Midbrain (tissue), 1 donor: ENCODE results near the gene ADA.
A peak's percentile ranks its signal among the peaks of the same experiment; 100 is the strongest.
"Not testable (repeated sequence)": the region's sequence is repeated elsewhere in the genome, so short reads cannot be mapped to it uniquely, and the experiment has no call there.

ENCODE experiments used
- DNase-seq: peaks from one replicate; lab custom pipeline; 2025; lab: John Stamatoyannopoulos, UW

ADA gene

GRCh38 chr20:44651684-44652423 lies at the start of gene ADA:
TSS of gene ADA (minus strand) at chr20:44651699. CDS start at chr20:44651607, 92 bp downstream.
- DNase-seq: peak; percentile 41

DNA sequence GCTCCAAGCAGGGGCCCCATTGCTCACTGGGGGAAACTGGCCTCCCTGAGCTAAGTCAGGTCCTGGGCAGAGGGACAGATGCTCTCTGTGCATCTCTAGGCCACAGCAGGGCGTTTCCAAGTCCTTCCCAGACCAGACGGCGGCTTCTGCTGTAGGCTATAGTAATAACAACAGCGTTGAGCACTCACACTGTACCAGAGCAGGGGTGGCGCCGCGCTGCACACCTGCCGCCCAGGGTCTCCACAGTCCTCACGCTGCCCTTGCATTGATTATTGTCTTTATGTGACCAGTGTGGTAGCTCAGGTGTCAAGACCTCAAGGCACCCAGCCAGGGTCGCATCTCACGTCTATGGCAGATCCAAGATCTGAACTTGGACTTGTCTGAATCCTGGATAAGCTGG lies 48.8 kb upstream of the ADA start:
- DNase-seq: no peak

GRCh38 chr20:44698351-44698750 lies 46.9 kb upstream of the ADA start:
- DNase-seq: no peak

DNA sequence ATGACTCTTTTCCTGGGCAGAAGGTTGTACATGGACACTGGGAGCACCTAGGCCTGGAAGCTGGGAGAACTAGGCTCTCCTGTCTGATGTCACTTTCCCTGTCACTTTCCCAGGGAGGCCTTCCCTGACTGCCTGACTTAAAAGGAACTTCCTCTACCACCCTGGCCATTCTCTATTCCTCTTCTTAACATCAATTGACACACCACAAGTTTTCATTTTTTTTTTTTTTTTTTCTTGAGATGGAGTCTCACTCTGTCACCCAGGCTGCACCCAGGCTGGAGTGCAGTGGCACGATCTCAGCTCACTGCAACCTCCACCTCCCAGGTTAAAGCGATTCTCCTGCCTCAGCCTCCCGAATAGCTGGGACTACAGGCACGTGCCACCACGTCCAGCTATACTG lies 45.5 kb upstream of the ADA start:
- not testable (repeated sequence) for DNase-seq

- DNase-seq: no peak
Observed at GRCh38 chr20:44696315-44696714, 44.8 kb upstream of the ADA start.

DNA sequence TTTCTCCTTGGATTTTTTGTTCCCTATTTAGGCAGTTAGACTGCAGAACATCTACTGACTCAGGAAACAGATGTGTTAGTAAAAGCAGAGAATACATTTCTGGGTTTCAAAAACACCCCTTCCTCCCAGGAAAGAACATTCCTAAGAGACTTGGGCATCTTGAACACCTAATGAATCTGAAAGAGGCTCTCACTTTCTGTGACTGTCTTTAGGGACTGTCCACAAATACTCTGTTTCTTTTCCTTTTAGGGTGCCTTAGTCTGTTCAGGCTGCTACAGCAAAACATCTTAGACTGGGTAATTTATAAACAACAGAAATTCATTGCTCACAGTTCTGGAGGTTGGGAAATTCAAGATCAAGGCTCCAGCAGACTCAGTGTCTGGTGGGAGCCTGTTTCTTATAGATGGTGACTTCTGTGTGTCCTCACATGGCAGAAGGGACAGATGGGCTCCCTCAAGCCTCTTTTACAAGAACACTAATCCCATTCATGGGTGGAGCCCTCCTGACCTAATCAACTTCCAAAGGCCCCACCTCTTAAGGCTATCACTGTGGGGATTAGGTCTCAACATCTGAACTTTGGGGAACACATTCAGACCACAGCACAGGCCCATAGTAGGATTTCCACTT lies 44.3 kb upstream of the ADA start:
- no peak for DNase-seq

DNA sequence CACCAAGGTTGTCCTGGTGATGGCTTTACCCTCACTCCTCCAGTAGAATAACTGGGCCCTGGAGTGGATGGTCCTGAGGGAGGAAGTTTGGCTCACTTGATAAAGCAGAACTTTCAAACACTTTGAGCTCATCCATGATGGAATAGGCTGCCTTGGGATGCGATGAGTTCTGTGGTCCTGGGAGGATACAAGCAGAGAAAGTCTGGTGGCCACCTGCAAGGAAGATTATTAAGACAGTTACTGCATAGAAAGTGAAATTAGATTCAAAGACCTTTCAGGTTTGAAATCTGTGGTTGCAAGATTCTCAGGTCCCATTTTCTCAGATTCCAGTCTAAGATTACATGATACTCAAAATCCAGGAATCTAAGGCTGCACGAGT lies 43.8 kb upstream of the ADA start:
- DNase-seq: no peak

DNA sequence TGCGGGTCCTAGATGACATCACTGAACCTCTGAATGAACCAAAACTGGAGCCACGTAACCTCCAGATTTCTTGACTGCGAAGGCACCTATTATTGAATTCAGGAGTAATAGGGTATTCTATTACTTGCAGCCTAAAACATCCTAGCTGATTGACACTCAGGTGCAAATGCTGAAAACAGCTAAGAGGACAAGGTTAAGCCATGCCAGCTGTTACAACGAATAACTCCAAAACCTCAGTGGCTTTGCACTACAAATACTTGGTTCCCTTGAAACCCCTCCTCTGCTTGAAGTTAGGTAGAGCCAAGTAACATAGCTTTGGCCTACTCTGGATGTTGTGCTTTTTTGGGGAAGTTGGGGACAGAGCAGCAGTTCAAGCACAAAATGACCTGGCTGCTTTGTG lies 42.7 kb upstream of the ADA start:
- no peak for DNase-seq

DNA sequence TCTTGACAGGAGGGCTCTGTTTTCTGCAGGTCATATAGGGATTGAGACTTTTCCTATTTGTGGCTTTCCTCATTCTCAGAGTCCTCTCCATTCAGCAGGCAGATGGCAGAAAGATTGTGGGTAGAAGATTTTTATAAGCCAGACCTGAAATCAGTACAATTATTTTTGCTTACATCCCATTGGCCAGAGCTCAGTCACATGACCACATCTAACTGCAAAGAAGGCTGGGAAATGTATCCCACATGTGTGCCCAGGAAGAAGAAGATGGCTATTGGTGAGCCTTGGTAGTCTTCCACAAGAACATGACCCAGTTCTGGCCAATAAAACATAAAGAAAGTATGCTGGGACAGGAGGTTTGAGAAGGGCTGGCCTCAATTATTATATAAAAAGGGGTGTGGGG lies 42.1 kb upstream of the ADA start:
- DNase-seq: no peak

GRCh38 chr20:44692932-44693480 lies 41.5 kb upstream of the ADA start:
- DNase-seq: no peak

DNA sequence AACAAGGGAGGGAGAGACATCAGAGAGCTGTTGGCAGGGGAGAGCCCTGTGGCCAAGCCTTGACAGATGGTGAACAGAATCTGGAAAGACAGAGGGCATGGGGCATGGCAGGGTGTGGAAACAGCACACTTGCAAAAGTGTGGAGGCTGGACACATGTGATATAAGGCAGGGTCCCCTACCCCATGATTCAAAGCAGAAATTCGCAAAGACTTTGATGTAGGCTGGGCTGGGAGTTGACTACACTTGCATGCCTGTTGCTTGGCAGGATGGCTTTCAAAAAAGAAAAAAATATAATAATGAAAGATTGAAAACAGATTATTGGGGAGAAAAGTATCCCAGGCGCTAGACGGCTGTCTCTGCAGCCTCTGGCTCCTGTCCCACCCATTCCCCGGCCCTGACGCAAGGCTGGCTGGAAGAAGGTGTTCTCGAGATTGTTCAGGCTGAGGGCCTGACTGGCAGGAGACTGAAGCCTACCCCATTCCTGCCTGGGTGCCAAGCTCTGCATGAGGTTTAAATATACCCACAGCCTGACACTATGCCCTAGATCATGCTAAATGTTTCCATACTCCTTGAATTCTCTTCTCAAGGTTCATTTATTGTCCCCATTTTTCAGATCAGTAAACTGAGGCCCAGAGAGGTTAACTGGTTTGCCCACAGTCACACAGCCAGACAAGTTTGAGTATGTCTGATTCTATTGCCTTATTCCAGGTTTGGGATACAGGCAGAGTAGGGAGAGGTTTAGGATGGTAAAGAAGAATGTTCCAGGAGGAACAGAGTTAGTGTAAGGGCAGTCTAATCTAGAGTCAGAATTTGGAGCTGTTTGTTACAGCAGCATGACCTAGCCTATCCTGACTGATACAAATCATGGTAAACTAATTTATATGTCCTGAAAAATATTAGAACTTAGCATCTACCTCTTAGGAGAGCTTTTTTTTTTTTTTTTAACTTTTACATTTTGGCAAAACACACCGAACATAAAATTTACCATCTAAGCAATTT lies 40.2 kb upstream of the ADA start:
- no peak for DNase-seq

DNA sequence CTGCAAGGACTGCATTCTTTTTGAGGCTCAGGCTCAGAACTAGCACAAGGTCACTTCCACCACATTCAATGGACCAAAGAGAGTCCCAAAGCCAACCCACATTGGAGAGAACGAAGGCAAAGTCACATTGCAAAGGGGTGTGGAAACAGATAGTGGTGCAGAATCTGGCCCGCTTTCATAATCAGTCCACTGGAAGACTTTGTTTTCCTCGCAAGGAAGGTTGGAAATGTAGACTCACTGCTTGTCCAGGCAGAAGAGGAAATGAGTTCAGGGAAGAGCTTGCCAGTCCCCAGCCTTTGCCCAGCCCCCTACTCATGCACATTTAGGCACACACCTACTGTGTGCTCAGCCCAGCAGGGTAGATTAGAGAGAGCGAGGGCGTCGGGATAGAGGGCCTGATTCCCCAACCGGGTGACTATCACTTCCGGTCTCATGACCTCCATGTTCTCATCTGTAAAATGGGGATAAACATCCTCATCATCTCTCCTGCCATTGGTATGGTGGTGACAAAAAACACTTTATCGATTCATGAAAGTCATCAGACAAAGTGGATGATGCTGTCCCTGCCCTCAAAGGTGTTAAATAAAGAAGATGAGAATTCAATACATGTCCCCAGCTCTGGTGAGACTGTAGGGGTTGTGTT lies 39.4 kb upstream of the ADA start:
- DNase-seq: no peak

- no peak for DNase-seq
Observed at GRCh38 chr20:44689809-44690208, 38.3 kb upstream of the ADA start.

DNA sequence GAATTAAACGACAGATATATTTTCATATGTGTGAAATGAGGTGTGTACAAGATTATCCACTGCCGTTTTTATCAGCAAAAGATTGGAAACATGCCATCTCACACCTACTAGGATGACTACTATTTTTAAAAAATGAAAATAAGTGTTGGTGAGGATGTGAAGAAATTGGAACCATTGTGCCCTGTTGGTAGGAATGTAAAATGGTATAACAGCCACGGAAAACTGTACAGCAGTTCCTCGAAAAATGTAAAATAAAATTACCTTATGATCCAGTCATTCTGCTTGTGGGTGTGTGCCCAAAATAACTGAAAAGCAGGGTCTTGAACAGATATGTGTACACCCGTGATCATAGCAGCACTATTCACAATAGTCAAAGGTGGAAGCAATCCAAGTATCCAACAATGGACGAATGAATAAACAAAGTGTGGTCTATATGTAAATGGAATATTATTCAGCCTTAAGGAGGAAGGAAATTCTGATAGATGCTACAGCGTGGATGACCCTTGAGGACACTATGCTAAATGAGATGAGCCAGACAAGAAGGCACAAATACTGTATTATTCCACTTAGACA lies 36.6 kb upstream of the ADA start:
- DNase-seq: peak; percentile 58

DNA sequence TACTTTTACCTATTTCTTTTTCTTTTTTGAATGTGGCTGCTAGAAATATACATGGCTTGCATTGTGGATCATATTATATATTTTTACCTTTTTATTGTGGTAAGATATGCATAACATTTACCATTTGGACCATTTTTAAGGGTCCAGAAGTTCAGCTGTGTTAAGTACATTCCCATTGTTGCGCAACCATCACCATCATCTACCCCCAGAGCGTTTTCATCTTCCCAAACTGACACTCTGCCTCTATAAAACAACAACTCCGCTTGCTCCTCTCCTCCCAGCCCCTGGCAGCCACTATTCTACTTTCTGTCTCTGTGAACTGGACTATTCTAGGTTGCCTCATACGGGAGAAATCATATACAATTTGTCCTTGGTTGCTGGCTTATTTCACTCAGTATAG lies 35.4 kb upstream of the ADA start:
- DNase-seq: no peak

- DNase-seq: no peak
Observed at GRCh38 chr20:44684047-44684967, 32.8 kb upstream of the ADA start.

DNA sequence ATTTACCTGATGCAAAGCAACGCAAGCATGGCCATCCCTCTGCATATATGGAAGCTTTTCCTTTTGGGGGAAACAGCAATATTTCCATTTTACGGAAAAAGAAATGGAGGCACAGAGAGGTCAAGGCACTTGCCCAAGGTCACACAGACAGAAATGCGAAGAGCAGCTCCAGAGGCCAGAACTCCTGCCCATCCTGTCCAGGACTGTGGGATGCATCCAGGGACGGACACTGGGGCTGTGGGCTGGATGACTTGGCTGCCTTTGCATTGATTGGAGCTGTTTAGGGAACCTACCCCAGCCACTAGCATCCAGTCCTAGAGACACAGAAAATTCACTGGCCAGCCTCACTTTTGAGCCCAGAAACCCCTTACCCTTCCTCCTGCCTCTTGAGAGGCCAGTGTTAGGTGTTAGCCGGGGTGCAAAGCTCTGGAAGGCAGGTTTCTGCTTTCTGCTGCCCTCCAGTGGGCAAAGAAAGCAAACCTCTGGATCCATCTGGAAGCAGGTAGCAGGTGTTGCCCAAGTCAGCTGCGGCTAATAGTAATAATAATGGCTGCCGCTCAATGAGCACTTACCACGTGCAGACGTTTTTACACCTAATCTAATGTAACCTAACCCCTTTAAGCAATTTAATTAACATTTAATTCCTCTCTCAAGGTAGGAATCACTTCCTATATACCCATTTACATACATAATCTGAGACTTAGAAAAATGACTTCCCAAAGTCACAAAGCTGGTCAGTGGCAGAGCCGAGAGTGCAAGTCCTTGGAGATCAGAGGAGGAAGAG lies 32.0 kb upstream of the ADA start:
- DNase-seq: peak; percentile 62

DNA sequence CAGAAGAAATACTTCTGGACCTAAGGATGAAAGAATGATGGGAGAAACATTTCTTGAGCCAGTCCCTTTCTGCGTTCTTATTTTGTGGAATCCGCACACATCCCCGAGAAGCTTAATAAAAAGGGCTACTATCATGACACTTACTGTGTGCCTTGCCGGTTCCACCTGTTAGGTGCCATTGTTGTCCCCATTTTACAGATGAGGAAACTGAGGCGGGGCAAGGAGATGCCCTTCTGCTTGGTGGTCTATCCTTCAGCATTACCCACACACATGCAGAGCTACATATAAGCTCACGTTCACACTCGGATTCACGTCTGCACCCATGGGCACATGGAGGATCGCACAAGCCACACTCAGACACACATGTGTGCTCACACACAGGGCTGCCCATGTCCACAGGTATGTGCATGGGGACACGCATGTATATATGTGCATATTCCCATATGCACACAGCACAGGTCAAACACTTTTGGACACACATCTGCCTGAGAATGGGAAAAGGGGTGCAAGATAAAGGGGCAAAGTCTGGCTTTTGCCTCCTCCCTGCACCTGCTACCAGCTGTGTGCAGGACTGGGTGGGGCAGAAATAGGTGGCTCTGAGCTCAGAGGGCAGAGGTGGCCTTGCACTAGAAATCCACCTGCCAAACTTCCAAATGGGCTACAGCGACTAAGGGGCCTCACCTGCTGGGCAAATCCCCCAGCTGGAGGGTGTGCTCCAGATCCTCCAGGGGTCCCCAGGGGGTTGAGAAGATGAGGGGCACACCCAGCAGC lies 30.5 kb upstream of the ADA start:
- DNase-seq: no peak
